A172 (cell line): ENCODE results near the gene KRTAP6-3. TPM values are rescaled to one million over a fixed set of nuclear protein-coding genes. Genes with fewer than 3 reads are reported as not detected.

Source experiments
- DNase-seq: peaks from one replicate; pipeline ENCODE4 v3.0.0-alpha.2; 2015; ENCODE audit warnings: low spot score
- total RNA-seq: library from RNA; depleted of rRNA; stranded (reverse); fragments of >200 nt; shearing (Covaris generic); gene quantifications from 2 replicates; pipeline ENCODE4 v1.2.3, GENCODE V29; 2014; rRNA removed

Gene KRTAP6-3, protein sequence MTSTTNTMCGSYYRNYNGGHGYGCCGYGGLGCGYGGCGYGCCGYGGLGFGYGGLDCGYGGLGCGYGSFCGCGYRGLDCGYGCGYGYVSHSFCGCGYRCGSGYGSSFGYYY
- total RNA-seq, result not detected in 2 replicates

DNA sequence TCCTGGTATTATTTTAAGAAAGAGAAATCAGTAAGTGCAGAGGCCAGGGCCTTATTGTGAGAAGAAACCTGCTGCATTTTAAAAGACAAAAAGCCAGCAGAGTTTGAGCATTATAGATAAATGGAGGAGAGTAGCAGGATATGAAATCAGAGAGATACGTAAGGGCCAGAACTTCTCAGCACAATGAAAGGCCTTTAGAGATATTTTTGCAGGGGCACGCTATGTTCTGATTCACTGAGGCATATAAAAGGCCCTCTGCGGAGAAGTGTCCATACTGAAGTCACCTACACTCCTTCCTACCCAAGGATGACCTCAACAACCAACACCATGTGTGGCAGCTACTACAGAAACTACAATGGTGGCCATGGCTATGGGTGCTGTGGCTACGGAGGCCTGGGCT, at the start of gene KRTAP6-3:
KRTAP6-3 (plus strand) TSS at position 301 of the 400 bp plus-strand sequence; CDS start at position 307, 6 bp downstream.
- no peak for DNase-seq

DNA sequence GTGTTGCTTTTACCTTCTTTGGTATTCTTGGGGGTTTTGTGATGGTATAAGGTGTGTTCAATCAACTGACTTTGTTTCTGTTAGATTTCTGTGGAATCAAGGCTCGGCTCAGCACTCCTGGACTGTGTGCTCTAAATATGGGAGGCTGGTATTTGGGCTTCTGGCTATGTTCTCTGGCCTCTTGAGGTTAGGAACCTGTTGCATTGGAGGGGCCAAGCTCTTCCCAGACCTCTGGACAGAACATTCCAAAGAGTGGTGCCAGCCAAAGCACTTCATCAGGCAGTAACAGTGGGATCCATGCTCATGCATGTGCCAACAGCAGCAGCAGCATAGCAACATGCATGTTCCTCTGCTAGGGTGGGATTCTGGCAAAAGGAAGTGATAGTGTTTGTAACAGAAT, 39.5 kb upstream of the KRTAP6-3 start:
- no peak for DNase-seq

DNA sequence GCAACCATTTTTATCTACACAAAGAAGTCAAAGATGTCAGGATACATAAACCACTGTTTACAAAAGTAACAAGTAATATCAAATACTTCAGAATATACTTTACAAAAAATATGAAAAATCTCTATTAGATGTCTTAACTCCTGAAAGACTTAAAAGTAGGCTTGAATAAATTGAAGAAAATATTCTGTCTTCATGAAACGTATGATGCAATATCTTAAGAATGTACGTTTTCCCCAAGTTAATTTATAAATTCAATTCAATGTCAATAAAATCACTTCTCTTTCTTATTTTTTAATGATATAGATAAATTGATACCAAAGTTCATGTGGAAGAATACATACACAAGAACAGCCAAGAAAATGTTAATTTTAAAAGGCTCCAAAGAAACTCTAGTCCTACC, 37.1 kb upstream of the KRTAP6-3 start:
- no peak for DNase-seq

DNA sequence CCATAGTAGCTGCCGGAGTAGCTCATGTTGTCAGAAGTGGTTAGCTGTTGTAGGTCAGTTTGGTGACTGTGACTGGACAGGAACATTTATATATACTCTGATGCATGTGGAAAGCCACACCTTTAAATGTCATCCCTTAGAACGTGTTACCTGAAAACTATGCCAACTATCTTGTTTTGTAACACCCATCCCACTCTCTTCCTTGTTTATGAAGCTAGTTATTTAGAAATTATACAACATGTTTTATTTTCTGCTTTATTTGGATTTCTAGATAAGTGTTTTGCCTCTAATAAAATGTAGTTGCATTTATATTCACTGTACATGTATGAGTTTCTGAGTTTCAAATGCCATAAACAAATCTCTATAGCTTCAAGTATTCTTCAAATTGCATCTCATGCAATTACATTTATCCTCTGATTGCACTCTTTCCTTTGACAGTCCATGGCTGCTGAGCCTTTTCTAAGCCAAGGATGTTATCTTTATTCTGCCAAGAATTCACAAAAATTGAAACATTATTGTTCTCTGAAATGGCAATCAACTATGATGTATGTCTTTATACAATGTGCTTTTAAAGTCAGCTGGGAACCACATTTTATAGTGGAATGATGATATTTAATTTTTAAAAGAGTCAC, 30.9 kb upstream of the KRTAP6-3 start, which contains the start of gene KRTAP19-7:
KRTAP19-7 (minus strand) TSS at position 51 of the 632 bp plus-strand sequence; CDS start at position 26, 25 bp downstream.
- no peak for DNase-seq

GRCh38 chr21:30561957-30562356, 30.3 kb upstream of the KRTAP6-3 start:
- DNase-seq, result no peak

DNA sequence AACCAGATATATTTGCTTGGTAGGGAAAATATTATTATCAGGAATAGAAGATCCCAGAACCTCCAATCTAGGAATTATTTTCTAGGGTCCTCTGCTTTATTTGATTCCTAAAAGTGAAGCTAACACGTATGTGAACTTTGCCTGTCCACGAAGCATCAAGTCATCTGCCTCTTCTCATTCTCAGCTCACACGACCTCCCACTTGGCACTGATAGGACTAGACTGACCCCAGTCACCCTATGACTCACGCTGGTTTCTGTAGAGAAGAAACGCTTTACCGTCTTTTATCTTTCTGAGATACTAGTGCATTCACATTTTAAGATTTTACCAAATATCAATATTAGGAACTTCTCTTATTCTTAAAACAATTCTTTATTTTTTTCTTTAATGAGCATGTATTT, 29.2 kb upstream of the KRTAP6-3 start:
- DNase-seq, result no peak

- no peak for DNase-seq
Measured at GRCh38 chr21:30563630-30564029, 28.6 kb upstream of the KRTAP6-3 start.

- no peak for DNase-seq
Measured at GRCh38 chr21:30567617-30568016, 24.6 kb upstream of the KRTAP6-3 start.

GRCh38 chr21:30577766-30578165, 14.5 kb upstream of the KRTAP6-3 start:
- DNase-seq, result no peak

- no peak for DNase-seq
Measured at GRCh38 chr21:30579346-30579745, 12.9 kb upstream of the KRTAP6-3 start.

DNA sequence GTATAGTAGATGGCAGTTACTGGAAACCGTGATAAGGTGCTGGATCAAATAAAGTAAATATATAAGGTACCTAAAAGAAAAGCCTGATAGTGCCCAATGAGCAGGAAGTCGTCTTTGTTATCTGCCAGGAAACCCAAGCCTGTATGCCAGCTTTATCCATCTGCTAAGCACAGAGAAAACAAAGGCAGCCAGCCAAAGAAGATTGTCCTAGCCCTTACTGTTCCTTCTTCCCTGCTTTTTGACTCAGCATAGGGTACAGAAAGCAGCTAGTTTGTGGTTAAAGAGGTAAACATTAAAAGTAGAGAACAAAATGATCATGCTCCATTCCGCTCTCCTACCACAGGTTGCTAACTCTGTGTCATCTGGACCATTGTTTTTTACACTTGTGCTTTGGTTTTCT, 12.1 kb upstream of the KRTAP6-3 start:
- no peak for DNase-seq

GRCh38 chr21:30582870-30583269, 9.4 kb upstream of the KRTAP6-3 start:
- no peak for DNase-seq

GRCh38 chr21:30590297-30590696, 1.9 kb upstream of the KRTAP6-3 start, which contains the start of gene KRTAP22-2:
Gene KRTAP22-2, minus strand, starts transcription at chr21:30590397.
- DNase-seq, result no peak

DNA sequence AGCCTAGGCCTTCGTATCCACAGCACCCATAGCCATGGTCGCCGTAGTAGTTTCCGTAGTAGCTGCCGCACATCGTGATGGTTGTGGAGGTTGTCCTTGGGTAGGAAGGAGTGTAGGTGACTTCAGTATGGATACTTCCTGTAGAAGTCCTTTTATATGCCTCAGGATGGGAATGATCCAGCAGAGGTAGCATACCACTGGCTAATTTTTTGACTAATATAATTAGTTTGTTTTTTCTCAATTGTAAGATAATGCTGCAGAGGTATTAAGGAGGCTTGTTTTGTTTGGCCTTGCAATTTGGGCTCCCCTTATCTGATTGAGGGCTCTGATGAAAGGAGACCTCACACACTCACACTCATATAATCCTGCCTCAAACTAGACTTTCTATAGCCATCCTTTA, 6.6 kb downstream of the KRTAP6-3 start, which contains the start of gene KRTAP6-2:
KRTAP6-2 (minus strand) TSS at position 101 of the 400 bp plus-strand sequence; CDS start at position 73, 28 bp downstream.
- no peak for DNase-seq

- DNase-seq, result no peak
Measured at GRCh38 chr21:30600787-30601186, 8.5 kb downstream of the KRTAP6-3 start, which contains the start of gene KRTAP22-1. Gene KRTAP22-1, plus strand, starts transcription at chr21:30601087.

DNA sequence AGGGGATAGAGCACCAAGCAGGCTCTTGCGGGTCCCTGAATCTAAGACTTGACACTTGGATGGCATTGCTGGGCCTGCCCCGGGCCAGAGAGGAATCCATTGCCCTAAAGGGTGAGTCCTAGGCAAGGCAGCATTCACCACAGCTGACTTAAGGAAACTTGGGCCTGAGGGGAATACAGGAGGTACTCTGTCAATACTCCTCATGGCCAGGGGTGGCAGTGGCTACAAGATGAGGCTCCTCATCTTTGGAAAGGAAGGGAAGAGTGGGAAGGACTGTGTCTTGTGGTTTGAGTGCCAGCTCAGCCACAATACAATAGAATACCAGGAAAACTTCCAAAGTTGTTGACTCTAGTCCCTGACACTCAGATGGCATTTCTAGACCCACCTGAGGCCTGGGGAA, 13.7 kb downstream of the KRTAP6-3 start:
- no peak for DNase-seq

GRCh38 chr21:30612132-30612531, 19.9 kb downstream of the KRTAP6-3 start:
- no peak for DNase-seq

DNA sequence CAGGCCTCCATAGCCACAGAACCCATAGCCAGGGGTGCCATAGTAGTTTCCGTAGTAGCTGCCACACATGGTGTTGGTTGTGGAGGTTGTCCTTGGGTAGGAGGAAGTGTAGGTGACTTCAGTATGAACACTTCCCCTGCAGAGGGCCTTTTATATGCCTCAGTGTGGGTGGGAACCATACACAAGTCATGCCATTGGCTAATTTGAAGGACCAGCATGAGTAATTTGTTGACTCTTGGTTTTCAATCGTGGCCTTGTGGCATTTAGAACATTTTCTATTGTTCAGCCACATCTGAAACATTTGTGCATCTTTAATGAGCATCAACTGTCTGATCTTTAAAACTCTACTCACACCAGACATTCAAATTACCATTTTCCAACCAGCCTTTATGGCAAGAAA, 21.6 kb downstream of the KRTAP6-3 start, which contains the start of gene KRTAP6-1:
KRTAP6-1 (minus strand) TSS at position 95 of the 400 bp plus-strand sequence; CDS start at position 69, 26 bp downstream.
- DNase-seq, result no peak

DNA sequence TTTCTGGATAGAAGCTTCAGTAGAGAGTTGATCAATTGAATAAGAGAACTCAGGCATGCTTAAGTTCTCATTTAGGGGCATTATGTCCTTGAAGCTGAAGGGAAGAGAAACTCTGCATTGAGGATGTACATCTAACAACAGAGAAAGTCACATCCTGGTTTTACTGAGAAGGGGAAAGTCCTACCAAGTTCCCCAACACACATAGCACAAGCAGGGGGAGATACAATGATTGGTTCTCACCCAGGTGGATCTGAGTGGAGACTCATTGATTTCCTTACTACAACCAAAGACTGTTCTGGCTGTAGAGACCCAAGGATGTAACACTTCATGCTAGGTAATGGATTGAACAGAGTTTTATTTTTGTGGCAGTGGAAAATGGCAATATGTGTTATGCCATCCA, 23.0 kb downstream of the KRTAP6-3 start:
- no peak for DNase-seq

GRCh38 chr21:30616125-30616524, 23.9 kb downstream of the KRTAP6-3 start, which contains the start of gene KRTAP20-1:
Gene KRTAP20-1, plus strand, starts transcription at chr21:30616425. Its CDS starts 30 bp downstream, at chr21:30616455.
- DNase-seq, result no peak

DNA sequence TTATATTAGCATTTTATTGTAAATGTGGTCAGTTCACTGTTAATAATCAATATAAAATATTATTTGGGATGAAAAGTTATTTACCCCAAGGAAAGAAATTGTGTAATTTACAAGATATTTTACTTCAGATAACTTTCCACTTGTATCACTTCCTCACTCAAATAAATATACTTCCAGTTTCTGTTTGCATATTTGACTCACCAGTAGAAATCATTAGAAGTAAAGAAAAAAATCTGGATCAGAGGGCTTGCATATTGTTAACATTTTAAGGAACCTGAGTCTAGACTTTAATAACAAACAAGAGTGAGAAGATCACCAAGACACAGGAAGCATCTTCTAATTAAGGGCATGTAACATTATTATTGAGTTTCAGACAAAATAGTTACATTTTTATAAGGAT, 27.8 kb downstream of the KRTAP6-3 start:
- no peak for DNase-seq

DNA sequence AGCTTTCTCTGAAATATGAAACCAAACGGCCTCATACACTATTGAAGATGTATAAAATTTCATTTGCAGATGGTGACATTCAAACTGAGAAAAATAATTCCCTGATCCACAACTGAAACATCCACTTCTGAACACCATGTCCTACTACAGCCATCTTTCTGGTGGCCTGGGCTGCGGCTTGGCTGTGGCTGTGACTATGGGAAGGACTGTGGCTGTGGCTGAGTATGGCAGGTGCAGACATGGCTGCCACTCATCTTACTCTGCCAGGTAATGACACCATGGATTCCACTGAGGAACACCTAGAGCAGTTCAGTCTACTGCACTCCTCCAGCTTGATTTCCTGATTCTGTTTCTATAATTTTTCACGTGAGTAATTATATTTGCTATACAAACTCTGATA, 28.3 kb downstream of the KRTAP6-3 start, which contains the start of gene KRTAP20-4:
KRTAP20-4 (plus strand) TSS at position 106 of the 400 bp plus-strand sequence.
- DNase-seq, result no peak

GRCh38 chr21:30623362-30623761, 31.1 kb downstream of the KRTAP6-3 start:
- no peak for DNase-seq
